NB4 (cell line): ENCODE data around the gene ARHGAP25.

Source experiments
- DNase-seq: peaks from one replicate; pipeline ENCODE4 v3.0.0; 2010; ENCODE audit warnings: low read depth
- H3K4me3 ChIP-seq: one replicate; pipeline ENCODE4 v1.5.1; 2011; ENCODE audit warnings: mild to moderate bottlenecking, low read depth, low read length, moderate library complexity
- MYC ChIP-seq: IDR thresholded peaks from 2 replicates; pipeline ENCODE4 v1.6.1; 2011; ENCODE audit warnings: low read depth, low read length
- POLR2A ChIP-seq: IDR thresholded peaks from 2 replicates; pipeline ENCODE4 v1.6.1; 2011; ENCODE audit warnings: mild to moderate bottlenecking; ENCODE audit not compliant: insufficient read length; ENCODE audit errors: extremely low read depth
- TF ChIP-seq, protein P1 (sequence below): IDR thresholded peaks from 2 replicates; pipeline ENCODE4 v1.6.1; 2011; ENCODE audit warnings: low read depth, low read length
- TF ChIP-seq, protein P2 (sequence below): IDR thresholded peaks from one replicate; pipeline ENCODE4 v1.5.1; 2012; ENCODE audit warnings: low read depth, low read length

The ARHGAP25 gene

DNA sequence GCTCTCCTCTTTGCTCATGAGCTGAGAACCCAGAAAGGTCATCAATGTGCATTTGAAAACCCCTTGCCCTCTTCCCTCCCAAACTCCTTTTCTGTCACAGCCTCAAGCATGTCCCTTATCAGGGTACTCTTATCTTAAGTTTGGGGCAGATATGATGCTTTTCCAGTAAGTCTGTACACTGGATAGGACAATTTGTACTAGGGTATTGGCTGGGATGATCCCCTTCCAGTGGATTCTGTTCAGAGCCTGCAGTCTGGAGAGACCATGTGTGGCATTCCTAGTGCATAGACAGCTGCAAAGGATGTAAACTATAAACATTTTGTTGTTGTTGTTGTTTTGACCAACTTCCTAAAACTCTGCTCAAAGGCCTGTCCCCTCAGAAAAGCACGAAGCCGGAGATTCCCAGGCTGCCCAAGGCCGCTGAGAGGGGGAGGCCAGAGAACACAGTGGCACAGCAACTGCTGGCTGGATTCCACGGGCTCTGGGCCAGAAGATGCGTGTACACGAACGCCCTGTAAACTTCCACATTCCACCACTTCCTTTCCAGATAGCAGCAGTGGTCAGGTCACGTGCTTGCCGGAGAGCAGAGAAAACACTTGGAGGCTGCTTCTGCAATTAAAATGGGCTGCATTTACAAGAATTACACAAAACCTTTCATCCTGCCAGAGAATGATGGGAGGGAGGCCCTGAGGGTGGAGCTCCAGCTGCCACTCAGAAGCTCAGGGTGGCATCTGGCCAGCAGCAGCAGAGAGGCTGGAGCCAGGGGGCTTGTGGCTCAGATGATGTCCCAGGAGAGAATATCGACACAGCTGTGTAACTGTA, 94.5 kb downstream of the ARHGAP25 start:
- peak; percentile 99 for DNase-seq
- TF ChIP-seq, protein P1, sequence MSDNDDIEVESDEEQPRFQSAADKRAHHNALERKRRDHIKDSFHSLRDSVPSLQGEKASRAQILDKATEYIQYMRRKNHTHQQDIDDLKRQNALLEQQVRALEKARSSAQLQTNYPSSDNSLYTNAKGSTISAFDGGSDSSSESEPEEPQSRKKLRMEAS: peak; percentile 99
- TF ChIP-seq POLR2A (no peak), MYC (peak; percentile 90)

DNA sequence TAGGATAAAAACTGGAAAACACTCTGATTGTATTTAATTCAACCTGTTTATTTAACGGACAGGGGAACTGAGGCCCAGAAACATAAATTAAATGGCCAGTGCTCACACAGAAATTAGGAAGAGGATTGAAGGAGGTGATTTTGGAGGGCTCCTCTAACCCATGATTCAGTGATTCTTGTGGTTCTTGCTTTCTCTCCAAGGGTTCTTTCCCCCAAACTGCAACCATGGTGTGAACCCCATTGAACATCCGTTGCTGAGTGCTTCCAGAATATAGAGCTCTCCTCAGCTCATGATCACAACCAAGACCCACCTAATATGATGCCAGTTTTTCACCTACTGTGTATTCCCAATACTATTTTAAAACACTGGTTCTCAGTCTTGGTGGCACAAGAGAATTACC, 95.1 kb downstream of the ARHGAP25 start:
- peak overlapping the region; percentile 0 for H3K4me3 ChIP-seq
- no peak for DNase-seq
- TF ChIP-seq, protein P2, sequence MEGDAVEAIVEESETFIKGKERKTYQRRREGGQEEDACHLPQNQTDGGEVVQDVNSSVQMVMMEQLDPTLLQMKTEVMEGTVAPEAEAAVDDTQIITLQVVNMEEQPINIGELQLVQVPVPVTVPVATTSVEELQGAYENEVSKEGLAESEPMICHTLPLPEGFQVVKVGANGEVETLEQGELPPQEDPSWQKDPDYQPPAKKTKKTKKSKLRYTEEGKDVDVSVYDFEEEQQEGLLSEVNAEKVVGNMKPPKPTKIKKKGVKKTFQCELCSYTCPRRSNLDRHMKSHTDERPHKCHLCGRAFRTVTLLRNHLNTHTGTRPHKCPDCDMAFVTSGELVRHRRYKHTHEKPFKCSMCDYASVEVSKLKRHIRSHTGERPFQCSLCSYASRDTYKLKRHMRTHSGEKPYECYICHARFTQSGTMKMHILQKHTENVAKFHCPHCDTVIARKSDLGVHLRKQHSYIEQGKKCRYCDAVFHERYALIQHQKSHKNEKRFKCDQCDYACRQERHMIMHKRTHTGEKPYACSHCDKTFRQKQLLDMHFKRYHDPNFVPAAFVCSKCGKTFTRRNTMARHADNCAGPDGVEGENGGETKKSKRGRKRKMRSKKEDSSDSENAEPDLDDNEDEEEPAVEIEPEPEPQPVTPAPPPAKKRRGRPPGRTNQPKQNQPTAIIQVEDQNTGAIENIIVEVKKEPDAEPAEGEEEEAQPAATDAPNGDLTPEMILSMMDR: no peak
- no peak for TF ChIP-seq MYC
- TF ChIP-seq, protein P1: no peak
- no peak for TF ChIP-seq POLR2A

More for the DNA sequence above, 94.5 kb downstream of the ARHGAP25 start:
- H3K4me3 ChIP-seq: peak overlapping the region; percentile 0

- DNase-seq: no peak
- H3K4me3 ChIP-seq: no peak overlapping the region
- TF ChIP-seq, protein P2: no peak
- TF ChIP-seq, protein P1: no peak
- TF ChIP-seq MYC (no peak), POLR2A (no peak)
Observed at GRCh38 chr2:68831686-68832232, 97.1 kb downstream of the ARHGAP25 start.

- peak; percentile 43; the same call in 1 of the 2 replicates for TF ChIP-seq MYC
- TF ChIP-seq, protein P1: peak; percentile 83
- TF ChIP-seq, protein P2: no peak
- no peak for TF ChIP-seq POLR2A
- H3K4me3 ChIP-seq: no peak overlapping the region
- peak; percentile 96 for DNase-seq
Observed at GRCh38 chr2:68832233-68832869, 97.7 kb downstream of the ARHGAP25 start.

DNA sequence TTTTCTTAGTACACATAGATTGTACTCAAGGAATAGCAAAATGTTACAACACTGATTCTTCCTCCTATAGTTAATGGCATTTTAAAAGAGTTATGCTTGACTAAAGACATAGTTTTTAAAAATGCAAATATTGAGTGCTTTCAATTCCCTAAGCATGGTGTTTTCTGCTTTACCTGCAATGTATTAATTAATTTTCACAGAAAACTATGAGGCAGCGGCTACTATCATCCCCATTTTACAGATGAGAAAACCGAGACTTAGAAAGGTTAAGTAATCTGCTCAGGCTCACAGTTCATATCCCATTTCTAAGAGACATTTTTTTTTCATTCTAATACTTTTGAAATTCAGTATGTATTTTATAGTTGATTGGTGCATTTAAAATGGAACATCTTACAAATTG, 98.6 kb downstream of the ARHGAP25 start:
- H3K4me3 ChIP-seq: no peak overlapping the region
- TF ChIP-seq, protein P2: no peak
- TF ChIP-seq MYC (no peak), POLR2A (no peak)
- TF ChIP-seq, protein P1: no peak
- no peak for DNase-seq

- no peak for TF ChIP-seq POLR2A
- no peak for TF ChIP-seq MYC
- TF ChIP-seq, protein P2: no peak
- TF ChIP-seq, protein P1: peak; percentile 37
- DNase-seq: peak; percentile 83
- H3K4me3 ChIP-seq: no peak overlapping the region
Observed at GRCh38 chr2:68834737-68835376, 100.2 kb downstream of the ARHGAP25 start.
